Measurements from ENCODE around the gene RIBC2. TPM values are rescaled to one million over a fixed set of nuclear protein-coding genes. Genes with fewer than 3 reads are reported as not detected.

The RIBC2 gene
- total and polyA plus RNA-seq, 9 of the 15 experiments (the other 6 are each of a cell fraction or from before 2014, with no cell fraction given): not detected

DNA sequence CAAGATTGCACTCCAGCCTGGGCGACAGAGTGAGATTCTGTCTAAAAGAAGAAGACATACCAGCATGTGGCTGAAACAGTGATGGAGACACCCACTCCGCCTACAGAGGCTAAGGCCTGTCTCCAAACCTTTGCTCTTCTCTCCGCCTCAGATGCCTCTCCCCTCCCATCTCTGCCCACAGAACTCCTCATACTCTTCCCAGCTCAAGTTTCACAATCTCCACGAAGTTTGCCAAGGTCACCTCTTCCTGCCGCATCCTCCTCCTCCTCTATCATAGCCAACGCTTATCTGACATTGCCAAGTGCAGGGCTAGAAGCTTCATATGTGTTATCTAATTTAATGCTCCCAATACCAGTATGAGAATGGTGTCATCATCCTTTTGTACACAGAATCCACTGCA, 63.3 kb downstream of the RIBC2 start:
- WGBS (ENCODE audit: insufficient coverage, low coverage, missing lambda C conversion rate): 6% methylated on average over 6 of the region's 6 CpGs
- no peaks in the 10 kb centered on the region for H3K36me3 ChIP-seq (ENCODE audit: control insufficient read depth, insufficient read depth, low read length)
- CTCF ChIA-PET (ENCODE audit: low intra/inter-chr PET ratio): no interaction called here
- FAIRE-seq (no peak), DNase-seq (ENCODE audit: extremely low read depth in 1 of 4, low spot score in 3 of 4) (no peak), ATAC-seq (no peak)
- peaks cover 0 to 10% of the 10 kb centered on the region in 2 experiments; a peak in 2 of 5 replicates for H3K27me3 ChIP-seq (ENCODE audit: control insufficient read depth in 2 of 2, insufficient read depth in 2 of 2, low read length in 2 of 2)
- H3K27ac ChIP-seq (ENCODE audit: extremely low read depth, low read depth, low read length): no peak overlapping the region
- H3K9ac ChIP-seq (ENCODE audit: insufficient read depth in 1 of 2, low read depth in 2 of 2, low read length in 2 of 2): no peak overlapping the region
- in situ Hi-C loops (cut with MboI): no loop called here
- no TSS peak for BruUV-seq (replicated peaks)
- no peaks in the 10 kb centered on the region for H4K20me1 ChIP-seq (replicated peaks; ENCODE audit: control insufficient read depth, insufficient read depth, low read length)
- no peaks in the 10 kb centered on the region for H3K9me3 ChIP-seq (replicated peaks; ENCODE audit: control insufficient read depth, insufficient read depth, low read depth, low read length)
- no peak overlapping the region for H3K4me3 ChIP-seq
- POLR2A ChIA-PET: interaction anchor here (0.6 kb wide), 1 partner anchor 63 kb away, joined by 3 read pairs; no protein-coding TSS in a partner anchor
- H2AFZ ChIP-seq (ENCODE audit: low read depth, low read length): no peak overlapping the region
- no peak overlapping the region for H3K4me2 ChIP-seq (ENCODE audit: insufficient read depth, low read length)
- intact Hi-C loops (cut with micrococcal nuclease): no loop called here
- H3K4me1 ChIP-seq (replicated peaks in 1 of 2; ENCODE audit: control insufficient read depth in 2 of 2, insufficient read depth in 2 of 2, low read length in 2 of 2): no peaks in the 10 kb centered on the region
- H3K79me2 ChIP-seq (ENCODE audit: control insufficient read depth, insufficient read depth, low read length): no peaks in the 10 kb centered on the region
- no peaks in the 10 kb centered on the region for H3K9me1 ChIP-seq (ENCODE audit: control insufficient read depth, insufficient read depth, low read length)
- no peak for TF ChIP-seq KDM5B (IDR thresholded peaks at IDR 0.05; ENCODE audit: insufficient replicate concordance, low read depth, low read length)
- TF ChIP-seq, protein P1, sequence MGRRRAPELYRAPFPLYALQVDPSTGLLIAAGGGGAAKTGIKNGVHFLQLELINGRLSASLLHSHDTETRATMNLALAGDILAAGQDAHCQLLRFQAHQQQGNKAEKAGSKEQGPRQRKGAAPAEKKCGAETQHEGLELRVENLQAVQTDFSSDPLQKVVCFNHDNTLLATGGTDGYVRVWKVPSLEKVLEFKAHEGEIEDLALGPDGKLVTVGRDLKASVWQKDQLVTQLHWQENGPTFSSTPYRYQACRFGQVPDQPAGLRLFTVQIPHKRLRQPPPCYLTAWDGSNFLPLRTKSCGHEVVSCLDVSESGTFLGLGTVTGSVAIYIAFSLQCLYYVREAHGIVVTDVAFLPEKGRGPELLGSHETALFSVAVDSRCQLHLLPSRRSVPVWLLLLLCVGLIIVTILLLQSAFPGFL (CRISPR knock-in tag; IDR thresholded peaks at IDR 0.05): no peak
- TF ChIP-seq CHCHD3 (CRISPR knock-in tag; IDR thresholded peaks at IDR 0.05): no peak
- no peak for TF ChIP-seq ZNF274 (IDR thresholded peaks at IDR 0.05; ENCODE audit: borderline replicate concordance, low read depth, low read length)
- TF ChIP-seq PCBP2 (IDR thresholded peaks at IDR 0.05; ENCODE audit: low read depth, low read length, poor library complexity, severe bottlenecking): no peak
- TF ChIP-seq, protein P2, sequence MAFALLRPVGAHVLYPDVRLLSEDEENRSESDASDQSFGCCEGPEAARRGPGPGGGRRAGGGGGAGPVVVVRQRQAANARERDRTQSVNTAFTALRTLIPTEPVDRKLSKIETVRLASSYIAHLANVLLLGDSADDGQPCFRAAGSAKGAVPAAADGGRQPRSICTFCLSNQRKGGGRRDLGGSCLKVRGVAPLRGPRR (CRISPR knock-in tag; IDR thresholded peaks at IDR 0.05): no peak
- TF ChIP-seq NCOA4 (IDR thresholded peaks at IDR 0.05; ENCODE audit: partially characterized antibody): no peak
- TF ChIP-seq TRIM25 (IDR thresholded peaks at IDR 0.05; ENCODE audit: borderline replicate concordance): no peak
- TF ChIP-seq LCOR (CRISPR knock-in tag; IDR thresholded peaks at IDR 0.05): no peak
- TF ChIP-seq MEF2D (tag; conservative IDR thresholded peaks at IDR 0.05; ENCODE audit: low read depth): no peak
- TF ChIP-seq POLR2AphosphoS2 (IDR thresholded peaks at IDR 0.05; ENCODE audit: low read length): no peak
- TF ChIP-seq CHD4 (IDR thresholded peaks at IDR 0.05; ENCODE audit: insufficient read depth, insufficient replicate concordance, low read depth, low read length, poor library complexity, severe bottlenecking): no peak
